Activated CD4-positive, alpha-beta T cell treated with anti-CD3 and anti-CD28 coated beads for 24 hours (primary cell): ENCODE data around the gene COL4A2.
"Not testable (repeated sequence)": the region's sequence is repeated elsewhere in the genome, so short reads cannot be mapped to it uniquely, and the experiment has no call there.

ENCODE experiments used
- DNase-seq, 2 donors: peaks; one replicate each; pipeline ENCODE4 v3.0.0-alpha.2; 2020; ENCODE audit warnings: low read depth in 2 of 2

Gene COL4A2

DNA sequence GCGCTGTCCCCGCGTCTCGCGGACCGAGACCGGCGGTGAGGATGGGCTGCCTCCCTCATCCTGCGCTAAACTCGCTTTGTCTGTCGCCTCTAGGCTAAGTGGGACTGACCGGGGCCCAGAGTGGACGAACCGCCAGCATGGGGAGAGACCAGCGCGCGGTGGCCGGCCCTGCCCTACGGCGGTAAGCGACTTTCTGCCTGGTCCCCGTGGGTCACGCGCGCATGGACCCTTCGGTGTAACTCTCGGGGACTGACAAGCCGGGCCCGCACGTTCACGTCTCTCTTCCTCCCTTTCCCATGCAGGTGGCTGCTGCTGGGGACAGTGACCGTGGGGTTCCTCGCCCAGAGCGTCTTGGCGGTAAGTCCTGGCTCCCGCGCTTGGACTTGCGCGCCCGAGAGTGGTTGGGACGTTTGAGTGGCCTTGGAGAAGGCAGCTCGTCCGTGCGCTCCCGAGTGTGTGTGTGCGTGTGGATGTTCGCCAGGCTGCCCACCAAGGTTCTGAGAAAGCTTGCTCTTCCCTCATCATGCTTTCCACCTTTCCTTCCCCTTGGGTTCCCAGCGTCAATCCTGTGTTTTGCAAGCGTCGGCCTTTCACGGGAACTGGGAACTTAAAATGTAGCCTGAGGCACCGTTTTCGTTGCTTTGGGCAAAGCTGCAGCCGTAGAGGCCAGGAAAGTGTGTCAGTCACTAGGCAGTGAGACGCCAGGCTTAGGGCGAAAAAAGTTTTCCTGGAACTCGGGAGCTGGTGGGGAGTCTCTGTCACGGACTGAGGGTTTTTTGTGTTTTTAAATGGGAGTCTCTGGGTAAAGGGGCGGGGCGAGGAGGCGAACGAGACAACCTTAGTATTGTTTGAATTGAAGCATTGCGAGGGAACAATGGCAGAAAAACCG, 927 bp downstream of the COL4A2 start:
- DNase-seq = no peak

GRCh38 chr13:110308656-110309359, 1.7 kb downstream of the COL4A2 start:
- DNase-seq = no peak

DNA sequence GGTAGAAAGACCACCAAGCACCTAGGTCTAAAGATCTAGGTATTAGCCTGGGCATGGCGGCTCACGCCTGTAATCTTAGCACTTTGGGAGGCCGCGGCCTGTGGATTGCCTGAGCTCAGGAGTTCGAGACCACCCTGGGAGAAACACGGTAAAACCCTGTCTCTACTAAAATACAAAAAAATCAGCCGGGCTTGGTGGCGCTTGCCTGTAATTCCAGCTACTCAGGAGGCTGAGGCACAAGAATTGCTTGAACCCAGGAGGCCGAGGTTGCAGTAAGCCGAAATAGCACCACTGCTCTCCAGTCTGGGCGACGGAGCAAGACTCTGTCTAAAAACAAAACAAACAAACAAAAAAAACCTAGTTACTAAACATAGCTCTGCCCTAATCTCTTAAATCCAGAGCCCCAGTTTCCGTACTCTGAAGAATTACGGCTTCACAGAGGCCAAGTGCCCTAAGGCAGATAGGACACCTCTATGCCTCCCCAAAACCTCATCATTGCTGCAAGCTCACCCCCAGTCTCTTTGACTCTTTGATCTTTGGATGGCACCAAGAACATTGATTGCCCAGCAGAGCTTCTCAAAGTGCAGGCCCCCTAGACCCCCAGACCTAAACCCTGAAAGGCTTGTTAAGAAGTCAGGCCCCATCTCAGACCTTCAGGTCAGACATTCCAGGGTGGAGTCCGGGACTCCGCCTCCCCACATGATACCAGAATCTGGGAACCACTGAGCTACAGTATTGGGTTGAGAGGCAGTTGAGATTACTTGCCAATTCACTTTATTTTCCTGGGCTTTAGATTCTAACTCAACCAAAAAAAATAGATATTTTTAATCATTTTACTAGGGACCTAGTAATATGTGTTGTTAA, 2.8 kb downstream of the COL4A2 start:
- no peak for DNase-seq

DNA sequence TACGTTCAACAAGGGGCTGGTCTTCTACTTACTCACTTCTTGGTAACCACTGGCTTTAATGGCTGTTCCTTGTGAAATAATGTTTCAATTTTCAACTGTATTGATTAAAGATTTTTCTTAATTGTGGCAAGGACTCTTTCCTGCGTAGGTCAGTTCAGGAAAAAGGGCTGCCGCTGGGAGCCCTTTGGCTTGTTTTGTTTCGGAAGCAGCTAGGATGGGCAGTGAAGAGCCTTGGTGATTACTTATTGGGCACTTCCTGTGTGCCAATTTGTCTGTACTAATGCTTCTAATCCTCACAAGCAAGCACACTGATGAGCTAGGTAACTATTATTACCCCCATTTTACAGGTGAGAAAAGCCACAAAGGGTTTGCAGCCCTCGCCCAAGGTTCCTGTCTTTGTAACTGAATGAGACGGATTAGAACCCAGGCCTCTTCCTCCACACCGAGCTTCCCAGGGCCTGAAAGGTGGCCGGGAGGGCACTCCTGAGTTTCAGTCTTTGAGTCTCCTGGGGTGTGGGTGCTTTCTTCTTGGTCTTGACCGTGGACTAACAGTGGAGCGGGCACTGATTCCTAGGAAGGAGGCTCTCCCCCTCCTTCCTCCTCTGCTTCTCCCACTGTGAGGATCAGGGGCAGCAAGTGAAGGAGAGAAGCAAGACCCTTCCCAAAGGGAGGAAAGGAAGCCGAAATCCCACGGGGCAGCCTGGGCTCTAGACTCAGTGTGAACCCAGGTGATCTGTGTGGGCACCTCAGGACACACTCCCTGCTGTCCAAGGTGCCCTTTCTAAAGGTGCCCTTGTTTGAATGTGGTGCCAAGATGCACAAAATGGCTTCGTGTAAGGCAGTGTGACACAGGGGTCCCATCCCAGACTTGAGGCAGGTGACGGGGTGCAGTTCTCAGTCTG, 3.7 kb downstream of the COL4A2 start:
- no peak for DNase-seq

GRCh38 chr13:110311443-110312338, 4.6 kb downstream of the COL4A2 start:
- DNase-seq = no peak

- no peak for DNase-seq
Measured at GRCh38 chr13:110312339-110313031, 5.4 kb downstream of the COL4A2 start.

DNA sequence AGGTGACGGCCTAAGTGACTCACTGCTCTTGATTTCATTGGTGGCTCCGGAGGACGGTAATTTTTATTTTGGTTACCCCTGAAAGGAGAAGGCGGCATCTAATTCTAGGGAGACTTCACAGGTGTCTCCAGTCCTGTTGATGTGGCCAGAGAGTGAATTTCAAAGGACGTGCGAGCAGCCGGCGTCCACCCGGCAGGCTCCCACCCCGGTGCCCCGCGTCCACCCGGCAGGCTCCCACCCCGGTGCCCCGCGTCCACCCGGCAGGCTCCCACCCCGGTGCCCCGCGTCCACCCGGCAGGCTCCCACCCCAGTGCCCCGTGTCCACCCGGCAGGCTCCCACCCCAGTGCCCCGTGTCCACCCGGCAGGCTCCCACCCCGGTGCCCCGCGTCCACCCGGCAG, 6.2 kb downstream of the COL4A2 start:
- not testable (repeated sequence) for DNase-seq

GRCh38 chr13:110313733-110314132, 6.6 kb downstream of the COL4A2 start:
- not testable (repeated sequence) for DNase-seq

DNA sequence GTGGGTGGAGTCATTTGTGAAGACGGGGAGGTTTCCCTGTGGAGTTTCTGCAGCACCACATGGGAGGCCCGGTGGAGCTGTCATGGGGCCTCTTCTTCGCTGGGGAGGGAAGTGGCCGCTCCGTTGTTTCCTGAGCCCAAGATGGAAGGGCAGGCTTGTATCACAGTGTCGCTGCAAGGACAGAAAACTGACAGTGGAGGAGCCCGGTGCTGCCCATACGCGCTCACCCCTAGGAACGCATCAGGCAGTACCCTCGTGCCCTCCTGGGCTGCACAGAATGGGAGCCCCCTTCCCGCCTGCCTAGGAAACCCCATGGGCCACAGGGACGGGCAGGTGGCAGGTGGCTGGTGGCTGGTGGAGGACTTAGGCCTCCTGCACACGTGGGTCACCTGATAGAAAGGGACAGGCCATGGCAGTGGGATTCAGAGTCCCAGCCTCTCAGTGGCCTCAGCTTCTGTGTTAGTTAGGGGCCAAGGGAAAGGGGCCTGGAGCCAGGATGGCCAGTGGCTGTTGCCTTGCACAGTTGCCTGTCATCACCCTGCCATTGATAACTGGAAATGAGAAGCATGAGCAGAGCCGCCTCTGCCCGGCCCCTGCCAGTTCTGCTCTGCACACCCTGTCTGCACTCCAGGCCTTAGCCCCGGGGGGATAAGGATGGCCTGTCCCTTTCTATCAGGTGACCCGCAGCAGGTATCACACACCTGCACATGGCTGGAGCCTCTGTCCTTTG, 7.6 kb downstream of the COL4A2 start:
- DNase-seq = no peak

GRCh38 chr13:110316196-110316595, 9.1 kb downstream of the COL4A2 start:
- no peak for DNase-seq

- no peak for DNase-seq
Measured at GRCh38 chr13:110317093-110317492, 10.0 kb downstream of the COL4A2 start.

DNA sequence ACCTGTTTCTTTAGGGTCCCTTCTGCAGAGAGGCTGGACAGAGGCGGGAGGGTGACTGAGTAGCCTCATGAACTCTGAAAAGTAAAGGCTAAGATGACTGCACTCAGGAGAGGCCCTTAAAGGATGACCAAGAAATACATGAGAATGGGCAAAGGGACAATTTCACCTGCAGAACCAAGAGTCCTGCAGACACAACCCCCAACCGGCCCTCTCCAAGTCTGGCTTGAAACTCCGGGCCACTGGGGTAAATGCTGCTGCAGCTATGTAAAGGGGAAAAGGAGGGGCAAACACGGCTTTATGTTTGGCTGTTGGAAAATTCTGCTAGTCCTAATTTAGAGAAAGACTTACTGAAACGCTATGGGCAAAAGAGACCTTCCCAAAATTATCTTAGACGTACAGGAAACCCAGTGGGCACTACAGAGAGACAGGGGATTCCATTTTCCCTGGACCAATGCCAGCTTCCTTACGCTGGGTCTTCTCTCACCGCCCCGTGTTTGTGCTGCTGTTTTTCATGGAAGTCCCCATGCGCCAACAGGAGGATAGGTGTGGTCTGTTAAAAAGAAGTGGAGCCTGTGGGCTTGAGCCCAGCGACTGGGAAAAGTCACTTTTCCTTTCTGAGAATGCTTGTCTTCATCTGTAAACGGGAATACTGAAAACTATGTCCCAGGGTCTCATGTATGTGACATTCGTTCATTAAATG, 10.6 kb downstream of the COL4A2 start:
- no peak for DNase-seq

DNA sequence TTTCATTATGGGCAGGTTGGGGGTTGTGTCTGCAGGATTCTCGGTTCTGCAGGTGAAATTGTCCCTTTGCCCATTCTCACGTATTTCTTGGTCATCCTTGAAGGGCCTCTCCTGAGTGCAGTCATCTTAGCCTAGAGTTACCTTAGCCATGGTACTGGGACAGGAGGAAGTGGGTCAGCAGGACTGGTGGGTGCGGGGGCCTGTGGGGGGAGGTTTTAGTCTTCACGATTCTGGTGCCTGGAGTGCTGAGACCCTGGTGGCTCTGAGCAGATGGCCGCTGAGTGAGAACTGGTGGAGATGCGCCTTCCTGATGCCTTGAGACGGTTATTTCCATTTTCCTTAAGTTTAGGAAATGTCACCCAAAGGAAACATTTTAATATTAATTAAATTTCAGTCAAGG, 11.8 kb downstream of the COL4A2 start:
- DNase-seq = no peak

DNA sequence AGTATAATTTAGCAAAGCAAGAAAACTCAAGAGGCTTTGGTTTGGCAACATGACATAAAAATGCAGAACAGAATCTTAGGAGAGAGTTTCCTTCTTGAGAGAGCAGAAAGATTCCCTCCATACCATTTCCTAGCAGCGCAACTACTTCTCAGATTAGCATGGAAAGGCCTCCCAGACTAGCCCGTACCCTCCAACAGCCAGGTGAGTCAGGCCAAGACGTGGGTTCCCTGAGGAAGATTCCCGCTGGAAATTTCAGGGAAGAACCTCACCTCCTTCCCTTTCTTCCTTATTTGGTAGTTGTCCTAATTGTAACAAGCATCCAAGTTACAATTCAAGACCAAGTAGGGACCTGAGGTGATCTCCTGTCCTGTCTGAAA, 12.3 kb downstream of the COL4A2 start:
- no peak for DNase-seq

DNA sequence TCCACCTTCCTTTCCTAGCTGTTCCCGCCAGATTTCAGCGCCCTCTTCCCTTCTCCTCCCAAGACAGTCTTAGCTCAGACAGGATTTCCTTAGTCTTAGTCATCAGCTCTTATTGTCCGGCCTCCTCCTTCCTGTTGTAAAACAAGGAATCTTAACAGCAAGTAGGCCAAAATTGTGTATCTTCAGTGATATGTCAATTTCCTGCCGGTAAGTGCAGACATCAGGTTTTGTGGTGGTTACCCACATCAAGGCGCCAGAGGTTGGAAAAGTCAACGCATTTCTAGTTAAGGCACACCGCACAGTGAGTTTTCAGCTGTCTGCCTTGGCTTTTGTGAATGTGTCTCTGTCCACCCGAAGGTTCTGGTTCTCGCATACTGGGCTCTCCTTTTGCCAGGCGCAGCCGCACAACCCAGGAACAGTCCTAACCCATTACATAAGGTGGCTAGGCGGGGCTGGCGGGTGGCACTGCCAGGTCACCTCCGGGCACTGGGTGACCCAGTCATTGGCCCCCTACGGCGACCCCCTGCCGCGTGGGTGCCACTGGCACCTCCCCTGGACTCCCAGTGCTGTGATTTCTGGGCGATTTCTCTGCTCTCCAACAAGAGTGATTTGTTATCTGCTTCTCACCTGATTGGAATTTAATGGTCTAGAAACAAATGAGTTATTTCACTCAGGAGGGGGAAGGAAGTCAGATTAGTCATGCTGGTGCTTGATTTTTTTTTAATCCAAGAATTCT, 12.9 kb downstream of the COL4A2 start:
- peak in 1 of 2 donors; percentile 20 for DNase-seq

DNA sequence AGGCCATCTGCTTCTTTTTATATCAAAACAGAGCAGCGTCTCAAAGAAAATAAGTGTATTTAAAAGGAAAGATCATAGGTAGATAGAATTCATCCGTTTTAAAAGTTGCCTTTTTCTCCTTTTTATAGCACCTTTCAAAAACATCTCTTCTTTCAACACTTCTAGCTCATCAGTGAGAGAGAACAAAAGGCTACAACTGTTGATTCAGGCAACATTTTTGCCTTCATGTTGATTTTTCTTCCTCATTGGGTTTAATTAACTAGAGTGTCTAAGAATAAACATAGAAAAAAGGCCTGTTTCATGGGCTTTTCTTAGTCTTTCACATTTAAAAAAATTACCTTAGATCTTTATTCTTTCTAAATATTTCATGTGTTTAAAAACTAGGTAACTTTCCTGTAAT, 13.6 kb downstream of the COL4A2 start:
- no peak for DNase-seq

GRCh38 chr13:110321573-110321972, 14.5 kb downstream of the COL4A2 start:
- DNase-seq = not testable (repeated sequence)
